ENCODE results near the gene CACNA1C. TPM values are rescaled to one million over a fixed set of nuclear protein-coding genes. Genes with fewer than 3 reads are reported as not detected.

Gene CACNA1C
- total RNA-seq, 1 experiment from 2014 or later = not detected

DNA sequence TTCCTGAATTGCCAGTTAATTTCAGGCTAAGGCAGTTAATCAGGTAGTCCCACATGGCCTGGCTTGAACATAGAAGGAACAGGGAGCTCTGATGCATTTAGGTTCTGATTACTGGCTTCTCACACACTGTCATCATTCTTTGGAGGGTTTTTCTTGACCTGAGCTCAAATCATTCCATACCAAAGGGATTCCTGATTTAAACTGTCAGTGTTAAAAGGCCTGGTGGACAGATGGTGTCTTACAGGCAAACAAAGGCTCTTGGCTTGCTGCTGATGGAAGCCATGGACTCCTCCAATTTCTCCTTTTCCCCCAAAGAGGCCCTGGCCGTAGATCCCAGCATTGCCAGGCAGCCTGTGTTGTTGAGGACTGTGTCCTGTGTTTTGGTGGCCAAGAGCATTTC, 30.2 kb downstream of the CACNA1C start:
- CTCF ChIA-PET = no interaction called here
- H3K27ac ChIP-seq = no peak overlapping the region
- H4K20me1 ChIP-seq (ENCODE audit: insufficient read depth) = no peaks in the 10 kb centered on the region

DNA sequence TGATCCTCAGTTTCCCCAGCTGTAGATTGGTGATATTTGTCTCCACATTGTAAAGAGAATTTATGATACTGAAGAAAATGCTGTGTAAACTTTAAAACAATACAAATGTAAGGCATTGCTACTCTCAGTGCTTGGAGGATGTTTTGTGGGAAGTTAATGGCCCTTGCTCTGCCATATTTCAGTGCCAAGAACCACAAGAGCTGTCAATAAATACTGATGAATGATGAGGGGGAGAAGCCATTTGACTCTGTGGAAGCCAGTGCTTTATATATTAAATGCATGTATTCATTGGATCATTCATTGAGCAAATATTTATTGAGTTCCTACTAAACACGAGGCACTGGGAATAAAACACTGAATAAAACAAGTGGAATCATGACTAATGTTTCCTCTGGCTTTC, 30.8 kb downstream of the CACNA1C start:
- no peaks in the 10 kb centered on the region for H3F3A ChIP-seq (ENCODE audit: insufficient read depth, low read depth)
- no peak overlapping the region for H3K4me3 ChIP-seq
- DNase-seq = no peak
- TF ChIP-seq, protein P1, sequence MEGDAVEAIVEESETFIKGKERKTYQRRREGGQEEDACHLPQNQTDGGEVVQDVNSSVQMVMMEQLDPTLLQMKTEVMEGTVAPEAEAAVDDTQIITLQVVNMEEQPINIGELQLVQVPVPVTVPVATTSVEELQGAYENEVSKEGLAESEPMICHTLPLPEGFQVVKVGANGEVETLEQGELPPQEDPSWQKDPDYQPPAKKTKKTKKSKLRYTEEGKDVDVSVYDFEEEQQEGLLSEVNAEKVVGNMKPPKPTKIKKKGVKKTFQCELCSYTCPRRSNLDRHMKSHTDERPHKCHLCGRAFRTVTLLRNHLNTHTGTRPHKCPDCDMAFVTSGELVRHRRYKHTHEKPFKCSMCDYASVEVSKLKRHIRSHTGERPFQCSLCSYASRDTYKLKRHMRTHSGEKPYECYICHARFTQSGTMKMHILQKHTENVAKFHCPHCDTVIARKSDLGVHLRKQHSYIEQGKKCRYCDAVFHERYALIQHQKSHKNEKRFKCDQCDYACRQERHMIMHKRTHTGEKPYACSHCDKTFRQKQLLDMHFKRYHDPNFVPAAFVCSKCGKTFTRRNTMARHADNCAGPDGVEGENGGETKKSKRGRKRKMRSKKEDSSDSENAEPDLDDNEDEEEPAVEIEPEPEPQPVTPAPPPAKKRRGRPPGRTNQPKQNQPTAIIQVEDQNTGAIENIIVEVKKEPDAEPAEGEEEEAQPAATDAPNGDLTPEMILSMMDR (conservative IDR thresholded peaks at IDR 0.05) = no peak
- TF ChIP-seq EZH2 (IDR thresholded peaks at IDR 0.05; ENCODE audit: low read depth) = no peak
- no peaks in the 10 kb centered on the region for H3K36me3 ChIP-seq (ENCODE audit: low read depth)
- no peaks in the 10 kb centered on the region for H3K9me2 ChIP-seq (ENCODE audit: insufficient read depth)
- H3K27me3 ChIP-seq (ENCODE audit: insufficient read depth, low read depth) = peaks cover 60% of the 10 kb centered on the region
- H3K79me2 ChIP-seq (ENCODE audit: low read depth) = no peaks in the 10 kb centered on the region
- ChIA-PET CTCF (no interaction called here), POLR2A (ENCODE audit: unreplicated experiment) (no interaction called here)
- intact Hi-C loops (cut with micrococcal nuclease; ENCODE audit: unreplicated experiment) = no loop called here
- no TSS peak for BruUV-seq (replicated peaks)
- no peak overlapping the region for H3K4me2 ChIP-seq
- H4K20me1 ChIP-seq (ENCODE audit: insufficient read depth) = no peaks in the 10 kb centered on the region
- no peaks in the 10 kb centered on the region for H3K4me1 ChIP-seq (replicated peaks; ENCODE audit: insufficient read depth)
- H3K27ac ChIP-seq = no peak overlapping the region
- no peak overlapping the region for H2AFZ ChIP-seq
- H3K9me3 ChIP-seq (ENCODE audit: insufficient read depth, low read depth) = no peaks in the 10 kb centered on the region

More for the DNA sequence above, 30.2 kb downstream of the CACNA1C start:
- H3K4me3 ChIP-seq = no peak overlapping the region
- POLR2A ChIA-PET (ENCODE audit: unreplicated experiment) = no interaction called here
- no peaks in the 10 kb centered on the region for H3F3A ChIP-seq (ENCODE audit: insufficient read depth, low read depth)
- TF ChIP-seq, protein P1 (conservative IDR thresholded peaks at IDR 0.05) = no peak
- TF ChIP-seq EZH2 (IDR thresholded peaks at IDR 0.05; ENCODE audit: low read depth) = no peak
- no peaks in the 10 kb centered on the region for H3K36me3 ChIP-seq (ENCODE audit: low read depth)
- H2AFZ ChIP-seq = no peak overlapping the region
- H3K79me2 ChIP-seq (ENCODE audit: low read depth) = no peaks in the 10 kb centered on the region
- no TSS peak for BruUV-seq (replicated peaks)
- no peaks in the 10 kb centered on the region for H3K4me1 ChIP-seq (replicated peaks; ENCODE audit: insufficient read depth)
- no peak overlapping the region for H3K4me2 ChIP-seq
- H3K27me3 ChIP-seq (ENCODE audit: insufficient read depth, low read depth) = peaks cover 59% of the 10 kb centered on the region
- H3K9me2 ChIP-seq (ENCODE audit: insufficient read depth) = no peaks in the 10 kb centered on the region
- no peak for DNase-seq
- no peaks in the 10 kb centered on the region for H3K9me3 ChIP-seq (ENCODE audit: insufficient read depth, low read depth)
- intact Hi-C loops (cut with micrococcal nuclease; ENCODE audit: unreplicated experiment) = no loop called here

DNA sequence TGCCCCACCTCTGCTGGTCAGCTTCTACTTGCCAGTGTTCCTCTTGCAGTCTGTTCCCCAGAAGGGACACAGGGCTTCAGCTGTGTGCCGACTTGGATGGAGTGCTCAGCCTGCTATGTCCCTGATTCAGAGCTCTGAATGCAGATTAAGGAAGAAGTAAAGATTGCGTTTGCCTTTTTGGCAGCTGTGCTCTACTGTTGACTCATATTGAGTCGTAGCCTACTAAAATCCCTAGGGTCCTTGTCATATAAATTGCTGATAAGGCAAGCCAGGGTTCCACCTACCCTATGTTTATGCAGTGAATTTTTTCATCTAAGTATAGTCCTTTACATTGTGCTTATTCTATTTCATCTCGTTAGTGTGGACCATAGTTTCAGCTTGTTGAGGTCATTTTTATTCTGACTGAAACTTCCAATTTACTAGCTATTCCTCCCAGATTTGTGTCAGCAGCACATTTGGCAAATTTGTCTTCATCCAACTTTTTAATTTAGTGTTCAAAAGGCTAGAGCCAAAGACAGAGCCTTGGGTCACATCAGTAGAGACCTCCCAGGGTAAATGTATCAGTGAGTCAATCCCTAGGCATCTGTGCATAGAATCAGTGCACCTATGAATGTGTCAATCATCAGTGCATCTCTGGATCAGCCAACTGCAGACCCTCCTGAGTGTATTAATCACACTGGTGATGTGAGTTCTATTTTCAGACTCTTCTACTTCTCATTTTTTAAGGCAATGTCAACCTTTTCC, 31.9 kb downstream of the CACNA1C start:
- CTCF ChIA-PET = no interaction called here
- no peaks in the 10 kb centered on the region for H3K36me3 ChIP-seq (ENCODE audit: low read depth)
- no peaks in the 10 kb centered on the region for H3K79me2 ChIP-seq (ENCODE audit: low read depth)
- no peak overlapping the region for H2AFZ ChIP-seq
- H3K27me3 ChIP-seq (ENCODE audit: insufficient read depth, low read depth) = peaks cover 71% of the 10 kb centered on the region
- POLR2A ChIA-PET (ENCODE audit: unreplicated experiment) = no interaction called here
- no peaks in the 10 kb centered on the region for H4K20me1 ChIP-seq (ENCODE audit: insufficient read depth)
- no peak overlapping the region for H3K27ac ChIP-seq
- BruUV-seq (replicated peaks) = no TSS peak
- H3K9me3 ChIP-seq (ENCODE audit: insufficient read depth, low read depth) = no peaks in the 10 kb centered on the region
- H3F3A ChIP-seq (ENCODE audit: insufficient read depth, low read depth) = no peaks in the 10 kb centered on the region
- no peak overlapping the region for H3K4me3 ChIP-seq
- TF ChIP-seq EZH2 (IDR thresholded peaks at IDR 0.05; ENCODE audit: low read depth) = no peak
- TF ChIP-seq, protein P1 (conservative IDR thresholded peaks at IDR 0.05) = no peak
- H3K9me2 ChIP-seq (ENCODE audit: insufficient read depth) = no peaks in the 10 kb centered on the region
- H3K4me1 ChIP-seq (replicated peaks; ENCODE audit: insufficient read depth) = no peaks in the 10 kb centered on the region
- H3K4me2 ChIP-seq = no peak overlapping the region
- intact Hi-C loops (cut with micrococcal nuclease; ENCODE audit: unreplicated experiment) = no loop called here
- no peak for DNase-seq

Data from PC-9 (cell line).